HUES48 (cell line): ENCODE measurements around the gene CCDC112.

Source experiments
- H3K27ac ChIP-seq: one replicate; pipeline ENCODE4 v1.7.0; 2013; ENCODE audit warnings: low read depth, low read length, inconsistent platforms
- H3K27me3 ChIP-seq: 2 replicates; pipeline ENCODE4 v1.6.1; 2013; ENCODE audit warnings: mild to moderate bottlenecking, low read length; ENCODE audit not compliant: control insufficient read depth, insufficient read depth
- H3K36me3 ChIP-seq: 2 replicates; pipeline ENCODE4 v1.6.1; 2013; ENCODE audit warnings: low read length; ENCODE audit not compliant: control insufficient read depth, insufficient read depth
- H3K4me1 ChIP-seq: 2 replicates; pipeline ENCODE4 v1.6.1; 2013; ENCODE audit warnings: mild to moderate bottlenecking, low read length; ENCODE audit not compliant: control insufficient read depth, insufficient read depth
- H3K4me3 ChIP-seq: 2 replicates; pipeline ENCODE4 v1.5.1; 2013; ENCODE audit warnings: mild to moderate bottlenecking, low read depth, low read length
- H3K9ac ChIP-seq: 2 replicates; pipeline ENCODE4 v1.6.1; 2013; ENCODE audit warnings: mild to moderate bottlenecking, low read depth, low read length, moderate library complexity
- H3K9me3 ChIP-seq: 2 replicates; pipeline ENCODE4 v1.6.1; 2013; ENCODE audit warnings: low read length; ENCODE audit not compliant: control insufficient read depth, insufficient read depth

The CCDC112 gene

GRCh38 chr5:115317736-115318135 lies 21.3 kb upstream of the CCDC112 start:
- 0 out of 2 replicates have a peak, but pooled peaks cover 3% of the 10 kb centered on the region for H3K9me3 ChIP-seq
- no peak overlapping the region for H3K4me3 ChIP-seq
- no peaks in the 10 kb centered on the region for H3K36me3 ChIP-seq
- no peaks in the 10 kb centered on the region for H3K27me3 ChIP-seq
- H3K27ac ChIP-seq, result no peak overlapping the region
- no peak overlapping the region for H3K9ac ChIP-seq
- H3K4me1 ChIP-seq, result peaks cover 9% of the 10 kb centered on the region

GRCh38 chr5:115317320-115317719 lies 20.9 kb upstream of the CCDC112 start:
- H3K4me3 ChIP-seq, result no peak overlapping the region
- H3K4me1 ChIP-seq, result peaks cover 9% of the 10 kb centered on the region
- H3K27me3 ChIP-seq, result no peaks in the 10 kb centered on the region
- no peak overlapping the region for H3K9ac ChIP-seq
- H3K27ac ChIP-seq, result no peak overlapping the region
- H3K36me3 ChIP-seq, result no peaks in the 10 kb centered on the region
- H3K9me3 ChIP-seq, result no peaks in the 10 kb centered on the region

GRCh38 chr5:115313632-115314031 lies 17.2 kb upstream of the CCDC112 start:
- H3K4me3 ChIP-seq, result no peak overlapping the region
- H3K4me1 ChIP-seq, result peaks cover 9% of the 10 kb centered on the region
- no peaks in the 10 kb centered on the region for H3K9me3 ChIP-seq
- H3K27ac ChIP-seq, result no peak overlapping the region
- H3K36me3 ChIP-seq, result no peaks in the 10 kb centered on the region
- H3K9ac ChIP-seq, result no peak overlapping the region
- no peaks in the 10 kb centered on the region for H3K27me3 ChIP-seq

GRCh38 chr5:115313052-115313451 lies 16.6 kb upstream of the CCDC112 start:
- H3K27me3 ChIP-seq, result no peaks in the 10 kb centered on the region
- H3K9me3 ChIP-seq, result no peaks in the 10 kb centered on the region
- no peak overlapping the region for H3K4me3 ChIP-seq
- H3K9ac ChIP-seq, result no peak overlapping the region
- no peaks in the 10 kb centered on the region for H3K36me3 ChIP-seq
- H3K27ac ChIP-seq, result no peak overlapping the region
- peaks cover 9% of the 10 kb centered on the region for H3K4me1 ChIP-seq

GRCh38 chr5:115309751-115310370 lies 13.4 kb upstream of the CCDC112 start:
- Histone ChIP-seq H3K4me1 (peaks cover 9% of the 10 kb centered on the region), H3K9me3 (no peaks in the 10 kb centered on the region), H3K27me3 (no peaks in the 10 kb centered on the region), H3K4me3 (no peak overlapping the region), H3K36me3 (no peaks in the 10 kb centered on the region), H3K27ac (no peak overlapping the region), H3K9ac (no peak overlapping the region)

- no peak overlapping the region for H3K4me3 ChIP-seq
- H3K27ac ChIP-seq, result no peak overlapping the region
- no peaks in the 10 kb centered on the region for H3K36me3 ChIP-seq
- no peaks in the 10 kb centered on the region for H3K9me3 ChIP-seq
- H3K27me3 ChIP-seq, result no peaks in the 10 kb centered on the region
- no peak overlapping the region for H3K9ac ChIP-seq
- peaks cover 9% of the 10 kb centered on the region for H3K4me1 ChIP-seq
Observed at GRCh38 chr5:115308815-115309214, 12.4 kb upstream of the CCDC112 start.

GRCh38 chr5:115306011-115306536 lies 9.6 kb upstream of the CCDC112 start:
- Histone ChIP-seq H3K4me1 (peaks cover 9% of the 10 kb centered on the region), H3K9me3 (no peaks in the 10 kb centered on the region), H3K4me3 (no peak overlapping the region), H3K27ac (no peak overlapping the region), H3K27me3 (no peaks in the 10 kb centered on the region), H3K9ac (no peak overlapping the region), H3K36me3 (no peaks in the 10 kb centered on the region)

GRCh38 chr5:115304496-115304895 lies 8.0 kb upstream of the CCDC112 start:
- Histone ChIP-seq H3K4me3 (no peak overlapping the region), H3K9ac (no peak overlapping the region), H3K4me1 (peaks cover 9% of the 10 kb centered on the region), H3K27me3 (no peaks in the 10 kb centered on the region), H3K9me3 (no peaks in the 10 kb centered on the region), H3K36me3 (no peaks in the 10 kb centered on the region), H3K27ac (no peak overlapping the region)

- Histone ChIP-seq H3K4me1 (no peaks in the 10 kb centered on the region), H3K9me3 (no peaks in the 10 kb centered on the region), H3K36me3 (no peaks in the 10 kb centered on the region), H3K27ac (no peak overlapping the region), H3K4me3 (no peak overlapping the region), H3K27me3 (no peaks in the 10 kb centered on the region), H3K9ac (no peak overlapping the region)
Observed at GRCh38 chr5:115298811-115299210, 2.4 kb upstream of the CCDC112 start.

GRCh38 chr5:115297031-115297430 lies 577 bp upstream of the CCDC112 start:
- H3K36me3 ChIP-seq, result no peaks in the 10 kb centered on the region
- H3K27ac ChIP-seq, result no peak overlapping the region
- H3K9me3 ChIP-seq, result no peaks in the 10 kb centered on the region
- no peaks in the 10 kb centered on the region for H3K4me1 ChIP-seq
- H3K9ac ChIP-seq, result no peak overlapping the region
- no peaks in the 10 kb centered on the region for H3K27me3 ChIP-seq
- H3K4me3 ChIP-seq, result 0 out of 2 replicates have a peak overlapping the region, but pooled peaks have one; percentile 43

GRCh38 chr5:115295777-115296123 lies 704 bp downstream of the CCDC112 start:
- Histone ChIP-seq H3K9me3 (no peaks in the 10 kb centered on the region), H3K4me3 (peak overlapping the region; percentile 91), H3K4me1 (no peaks in the 10 kb centered on the region), H3K27ac (peak overlapping the region; percentile 73), H3K27me3 (no peaks in the 10 kb centered on the region), H3K9ac (peak overlapping the region; percentile 82), H3K36me3 (no peaks in the 10 kb centered on the region)
